GM19438 (cell line): Measurements from ENCODE around the gene NPBWR2.

Experiments used
- ATAC-seq: cut with Tn5 transposase; IDR thresholded peaks from one replicate; pipeline ENCODE4 v1.9.1; 2021; ENCODE audit warnings: low read depth; ENCODE audit not compliant: unreplicated experiment

NPBWR2 gene, protein sequence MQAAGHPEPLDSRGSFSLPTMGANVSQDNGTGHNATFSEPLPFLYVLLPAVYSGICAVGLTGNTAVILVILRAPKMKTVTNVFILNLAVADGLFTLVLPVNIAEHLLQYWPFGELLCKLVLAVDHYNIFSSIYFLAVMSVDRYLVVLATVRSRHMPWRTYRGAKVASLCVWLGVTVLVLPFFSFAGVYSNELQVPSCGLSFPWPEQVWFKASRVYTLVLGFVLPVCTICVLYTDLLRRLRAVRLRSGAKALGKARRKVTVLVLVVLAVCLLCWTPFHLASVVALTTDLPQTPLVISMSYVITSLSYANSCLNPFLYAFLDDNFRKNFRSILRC

GRCh38 chr20:64106981-64107735 is at the start of gene NPBWR2:
NPBWR2 (minus strand) TSS chr20:64107565; CDS start chr20:64106831, 734 bp downstream.
- ATAC-seq, result no peak

DNA sequence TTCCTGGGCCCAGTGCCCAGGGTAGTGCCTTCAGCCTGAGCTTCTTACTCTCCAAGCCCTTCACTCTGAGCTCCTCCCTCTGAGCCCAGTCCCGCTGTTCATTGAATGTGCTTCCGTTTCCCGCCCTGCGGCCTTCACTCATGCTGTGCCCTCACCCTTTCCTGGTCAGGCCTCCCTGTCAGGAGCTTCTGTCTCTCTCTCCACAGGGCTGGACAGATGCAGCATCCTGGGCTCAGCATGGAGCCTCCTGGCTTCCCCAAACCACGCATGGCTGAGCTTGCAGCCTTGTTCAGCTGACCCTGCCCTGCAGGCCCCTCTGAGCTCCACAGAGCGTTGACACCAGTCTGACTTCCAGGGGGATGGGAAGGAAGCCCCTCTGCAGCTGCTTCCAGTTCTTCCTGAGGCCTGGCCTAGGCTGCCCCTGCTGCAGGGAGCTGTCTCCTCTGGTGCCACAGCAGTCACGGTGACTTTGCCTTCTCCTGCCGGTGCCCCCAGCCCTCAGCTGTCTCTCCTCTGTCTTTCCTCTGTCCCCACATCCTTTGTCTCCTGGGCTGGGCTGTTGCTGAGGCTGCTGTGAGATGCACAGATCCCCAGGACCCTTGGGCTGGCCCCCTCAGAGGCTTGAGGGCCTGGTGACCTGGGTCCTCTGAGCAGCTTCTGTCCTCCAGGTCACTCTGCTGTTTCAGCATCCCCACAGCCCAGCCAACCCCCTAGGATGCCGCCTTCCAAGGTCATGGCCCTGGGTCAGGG is 48.9 kb upstream of the NPBWR2 start:
- ATAC-seq, result no peak

DNA sequence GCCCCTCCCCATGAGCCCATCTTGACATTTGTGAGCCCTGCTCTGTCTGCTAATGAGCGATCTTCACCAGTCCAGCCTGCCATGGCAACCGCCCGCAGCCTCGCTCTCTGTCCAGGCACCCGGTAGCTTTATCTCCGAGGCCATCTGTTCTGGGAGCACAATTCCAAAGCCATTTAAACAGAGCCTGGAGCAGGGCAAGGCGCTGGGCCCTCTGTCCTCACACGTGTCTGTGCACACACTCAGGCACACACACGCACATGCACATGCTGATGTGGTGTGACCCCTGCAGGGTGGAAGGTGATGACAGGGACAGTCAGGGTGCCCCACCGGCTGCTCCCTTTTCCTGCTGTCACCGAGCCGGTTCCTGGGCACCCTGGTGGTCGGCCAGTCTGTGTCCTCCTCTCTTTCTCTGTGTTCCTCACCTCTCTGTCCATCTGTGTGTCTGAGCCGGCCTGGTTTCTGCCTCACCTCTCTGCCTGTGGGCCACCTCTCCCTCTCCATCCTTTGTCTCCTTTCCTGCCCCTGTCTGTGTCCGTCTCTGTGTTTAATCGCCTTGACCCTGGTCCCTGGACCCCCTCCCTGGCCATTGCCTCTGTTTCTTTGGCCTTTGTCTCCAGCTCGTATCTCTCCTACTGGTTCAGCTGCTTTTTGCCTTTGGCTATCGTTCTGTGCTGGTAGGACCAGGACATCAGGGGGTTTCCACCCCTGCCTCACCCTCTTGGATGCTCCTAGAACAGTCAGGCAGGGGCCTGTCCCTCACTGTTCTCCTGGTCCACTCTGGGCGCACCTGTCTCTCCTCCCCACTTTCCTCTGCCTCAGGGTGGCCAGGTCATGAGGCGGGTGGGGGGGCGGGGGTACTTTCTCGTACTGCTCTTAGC is 48.1 kb upstream of the NPBWR2 start:
- no peak for ATAC-seq

DNA sequence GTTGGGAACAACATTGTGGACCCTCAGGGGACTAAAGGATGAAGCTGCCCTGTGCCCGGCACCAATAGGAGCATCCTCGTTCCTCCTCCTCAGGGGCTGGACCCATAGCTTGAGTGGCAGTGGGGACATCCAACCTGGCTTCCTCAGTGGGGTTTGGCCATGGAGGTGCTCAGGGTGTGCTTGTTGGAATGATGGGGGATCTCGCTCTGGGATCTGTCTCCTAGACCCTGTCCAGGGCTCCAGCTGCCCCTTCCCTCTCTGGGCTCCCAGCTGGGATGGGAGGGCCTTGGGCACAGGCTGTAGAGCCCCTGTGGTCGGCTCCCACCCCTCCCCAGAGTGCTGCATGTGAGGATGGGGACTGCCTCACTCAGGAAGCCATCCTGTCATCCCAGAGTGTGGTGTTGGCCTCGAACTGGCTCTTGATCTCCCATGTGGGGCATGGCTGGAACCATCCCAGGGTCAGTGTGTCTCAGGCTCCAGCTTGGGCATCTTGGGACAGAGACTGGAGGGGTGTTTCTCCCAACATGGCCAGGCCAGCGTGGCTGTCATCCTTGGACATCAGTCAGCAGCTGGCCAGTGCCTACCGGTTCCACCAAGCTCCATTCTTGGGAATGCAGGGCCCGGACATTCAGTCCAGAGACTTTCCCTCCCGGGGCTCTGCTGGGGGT is 47.4 kb upstream of the NPBWR2 start:
- no peak for ATAC-seq

DNA sequence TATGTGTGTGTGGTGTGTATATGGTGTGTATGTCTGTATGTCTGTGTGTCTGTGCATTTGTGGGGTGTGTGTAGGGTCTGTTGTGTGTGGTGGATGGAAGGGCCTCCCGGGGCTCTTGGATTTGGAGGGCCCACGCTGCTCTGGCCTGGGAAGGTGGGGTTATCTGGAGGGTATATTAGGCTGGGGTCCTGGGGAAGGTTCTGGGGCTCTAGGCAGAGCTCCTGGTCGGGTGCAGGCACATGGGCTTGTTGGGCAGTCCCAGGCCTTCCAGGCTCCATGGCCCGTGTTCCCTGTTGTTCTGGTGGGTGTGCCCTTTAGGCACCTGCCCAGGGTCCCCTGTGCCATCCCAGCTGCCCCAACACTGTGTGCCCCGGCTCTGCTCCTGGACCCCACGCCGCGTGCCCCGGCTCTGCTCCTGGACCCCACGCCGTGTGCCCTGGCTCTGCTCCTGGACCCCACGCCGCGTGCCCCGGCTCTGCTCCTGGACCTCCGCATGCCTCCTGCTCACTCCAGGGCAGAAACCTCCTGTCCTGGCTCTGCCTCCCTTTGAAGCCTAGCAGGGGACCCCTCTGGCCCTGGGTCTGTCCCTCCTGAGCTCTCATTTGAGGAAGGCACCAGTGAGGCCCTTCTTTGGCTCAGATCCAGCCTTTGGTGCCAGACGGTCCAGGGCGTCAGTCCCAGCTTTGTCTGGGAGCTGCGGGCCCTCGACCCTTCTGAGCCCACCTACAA is 46.7 kb upstream of the NPBWR2 start:
- ATAC-seq, result no peak

- no peak for ATAC-seq
Measured at GRCh38 chr20:64153410-64153809, 46.0 kb upstream of the NPBWR2 start.

DNA sequence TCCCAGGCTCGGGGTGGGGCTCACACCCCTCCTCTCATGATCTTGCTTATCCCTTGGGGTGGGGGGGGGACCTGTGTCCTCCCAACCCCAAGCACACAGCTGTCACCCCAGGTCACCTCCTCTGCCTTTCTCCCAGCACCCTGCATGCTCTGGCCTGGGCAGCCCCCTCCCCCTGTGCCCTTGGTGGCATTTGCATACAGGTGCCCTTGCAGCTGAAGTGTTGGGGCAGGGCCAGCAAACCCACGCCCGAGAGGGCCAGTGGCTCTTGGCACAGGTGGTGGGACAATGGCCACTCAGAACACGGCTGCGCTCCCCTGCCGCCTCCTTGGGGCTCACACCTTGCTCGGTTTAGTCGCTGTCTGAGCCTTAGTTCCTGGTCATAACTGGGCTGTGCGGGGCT is 45.5 kb upstream of the NPBWR2 start:
- ATAC-seq, result no peak

- ATAC-seq, result no peak
Measured at GRCh38 chr20:64151633-64152530, 44.5 kb upstream of the NPBWR2 start.

- no peak for ATAC-seq
Measured at GRCh38 chr20:64150756-64151632, 43.6 kb upstream of the NPBWR2 start.

DNA sequence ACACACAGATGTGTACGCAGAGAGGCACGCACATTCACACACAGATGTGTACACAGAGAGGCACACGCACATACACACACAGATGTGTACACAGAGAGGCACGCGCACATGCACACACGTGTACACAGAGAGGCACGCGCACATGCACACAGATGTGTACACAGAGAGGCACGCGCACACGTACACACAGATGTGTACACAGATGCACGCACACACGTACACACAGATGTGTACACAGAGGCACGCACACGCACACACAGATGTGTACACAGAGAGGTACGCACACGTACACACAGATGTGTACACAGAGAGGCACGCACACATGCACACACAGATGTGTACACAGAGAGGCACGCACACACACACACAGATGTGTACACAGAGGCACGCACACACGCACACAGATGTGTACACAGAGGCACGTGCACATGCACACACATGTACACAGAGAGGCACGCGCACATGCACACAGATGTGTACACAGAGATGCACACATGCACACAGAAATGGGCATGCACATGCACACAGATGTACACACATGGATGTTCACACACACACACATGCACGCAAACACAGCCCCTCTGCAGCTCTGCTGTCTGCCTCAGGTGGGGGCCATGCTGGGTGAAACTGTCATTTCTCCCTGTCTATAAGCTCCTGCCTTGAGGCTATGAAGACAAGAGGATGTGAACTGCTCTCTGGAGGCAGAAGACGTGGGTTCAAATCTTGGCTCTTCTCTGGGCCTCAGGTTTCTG is 42.6 kb upstream of the NPBWR2 start:
- ATAC-seq, result no peak

GRCh38 chr20:64149141-64149540 is 41.8 kb upstream of the NPBWR2 start:
- no peak for ATAC-seq

DNA sequence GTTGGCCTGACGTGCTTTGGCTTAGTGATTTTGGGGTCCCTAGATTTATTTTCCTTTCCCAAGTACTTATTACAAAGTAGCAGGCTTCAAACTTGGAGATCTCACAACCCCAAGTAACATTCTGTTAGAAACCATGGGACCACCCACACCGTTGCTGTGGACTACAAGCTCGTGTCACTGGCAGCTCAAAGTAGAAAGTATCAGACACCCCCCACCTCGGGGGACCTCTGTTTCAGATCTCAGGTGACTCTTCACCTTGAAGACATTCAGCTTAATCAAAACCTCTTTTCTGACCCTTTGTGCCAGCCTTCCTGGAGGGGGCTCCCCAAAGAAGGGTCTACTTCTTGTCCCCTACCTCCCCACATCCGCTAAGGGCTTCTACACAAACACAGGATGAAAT is 41.2 kb upstream of the NPBWR2 start:
- no peak for ATAC-seq

GRCh38 chr20:64146936-64147477 is 39.6 kb upstream of the NPBWR2 start:
- no peak for ATAC-seq

- no peak for ATAC-seq
Measured at GRCh38 chr20:64146301-64146935, 39.1 kb upstream of the NPBWR2 start.

DNA sequence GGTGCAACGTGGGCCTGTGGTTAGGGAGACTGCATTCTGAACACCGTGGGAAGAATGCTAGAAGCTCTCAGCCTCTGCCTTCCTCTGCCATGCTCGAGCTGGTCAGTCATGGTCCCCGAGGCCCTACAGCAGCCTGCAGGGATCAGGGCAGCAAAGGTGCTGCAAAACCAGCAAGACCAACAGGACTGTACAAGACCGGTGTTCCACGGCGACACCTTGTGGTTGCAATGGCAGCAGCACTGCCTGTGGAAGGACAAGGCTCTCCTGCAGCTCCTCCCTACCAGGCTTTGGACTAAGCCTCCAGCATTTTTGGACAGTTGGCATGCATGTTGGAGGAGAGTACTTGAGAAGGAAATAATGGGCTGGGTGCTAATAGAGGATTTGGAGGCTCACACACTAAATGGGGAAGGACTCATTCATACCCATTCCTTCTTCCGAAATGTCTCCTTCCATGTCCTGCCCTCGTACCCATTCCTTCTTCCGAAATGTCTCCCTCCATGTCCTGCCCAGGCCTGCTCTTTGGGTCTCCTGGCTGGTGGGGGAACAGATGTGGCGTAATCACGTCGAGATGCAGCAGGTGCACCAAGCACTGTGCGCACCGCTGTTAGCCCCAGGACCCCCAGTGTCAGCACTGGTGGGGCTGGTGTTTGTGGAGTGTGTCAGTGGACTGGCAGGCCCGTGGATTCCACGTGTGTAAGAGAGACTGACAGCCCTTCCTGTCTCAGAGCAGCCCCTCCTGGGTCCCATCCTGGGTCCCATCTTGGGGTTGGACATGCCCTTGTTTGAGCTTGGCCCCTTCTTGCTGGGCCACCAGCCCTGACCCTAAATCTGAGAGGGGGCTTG is 38.3 kb upstream of the NPBWR2 start:
- no peak for ATAC-seq
